Activated naive CD4-positive, alpha-beta T cell treated with anti-CD3 and anti-CD28 coated beads, Interleukin-2, amount 50 U/mL, for 72 hours (primary cell): ENCODE results near the gene MGAT4A. TPM values are rescaled to one million over a fixed set of nuclear protein-coding genes. Genes with fewer than 3 reads are reported as not detected.
"Not testable (repeated sequence)": the region's sequence is repeated elsewhere in the genome, so short reads cannot be mapped to it uniquely, and the experiment has no call there.

Experiments
- ATAC-seq, 2 donors: fragments of 150-1000 bp; cut with Tn5 transposase; 2 replicates each; pipeline ENCODE4 v1.10.0; 2021; ENCODE audit warnings: mild to moderate bottlenecking in 2 of 2, moderate library complexity in 2 of 2
- DNase-seq, 2 donors: peaks; one replicate each; pipeline ENCODE4 v3.0.0; 2021 to 2022; ENCODE audit warnings: low spot score in 2 of 2
- H3K27ac Mint-ChIP-seq, 2 donors: one replicate each; pipeline ENCODE4 v1.8.0; 2022; ENCODE audit warnings: mild to moderate bottlenecking in 2 of 2, mixed read lengths in 2 of 2
- H3K36me3 Mint-ChIP-seq, 2 donors: one replicate each; pipeline ENCODE4 v1.8.0; 2022; ENCODE audit warnings: mixed read lengths in 2 of 2
- H3K9me3 Mint-ChIP-seq, 2 donors: one replicate each; pipeline ENCODE4 v1.8.0; 2022; ENCODE audit warnings: mixed read lengths in 2 of 2
- total RNA-seq, 2 donors: library from RNA; stranded (reverse); gene quantifications; one replicate each; pipeline ENCODE4 v1.2.3, GENCODE V29; 2022

MGAT4A gene
- total RNA-seq, 2 donors from 2014 or later: 59.1 to 95.6 TPM

DNA sequence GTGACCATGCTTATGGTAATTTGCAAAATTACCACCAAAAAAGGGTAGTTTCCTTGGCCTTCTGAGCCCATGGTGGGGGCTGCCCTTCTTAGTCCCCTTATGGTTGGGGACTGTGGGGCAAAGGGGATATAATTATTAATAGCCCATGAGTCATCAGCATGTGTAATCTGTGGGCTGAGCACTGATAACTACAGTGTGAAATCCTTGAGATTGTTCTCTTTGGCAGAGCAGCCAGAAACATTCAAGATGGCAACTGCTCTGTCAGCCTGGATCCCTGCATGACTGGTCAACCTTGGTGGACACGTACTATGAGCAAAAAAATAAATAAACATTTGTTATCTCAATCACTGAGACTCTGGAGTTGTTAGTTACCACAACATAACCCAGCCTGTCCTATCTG, 61.3 kb downstream of the MGAT4A start:
- H3K9me3 Mint-ChIP-seq: peaks cover 32 to 36% of the 10 kb centered on the region in 2 donors
- no peak overlapping the region for H3K27ac Mint-ChIP-seq
- no peak for DNase-seq

DNA sequence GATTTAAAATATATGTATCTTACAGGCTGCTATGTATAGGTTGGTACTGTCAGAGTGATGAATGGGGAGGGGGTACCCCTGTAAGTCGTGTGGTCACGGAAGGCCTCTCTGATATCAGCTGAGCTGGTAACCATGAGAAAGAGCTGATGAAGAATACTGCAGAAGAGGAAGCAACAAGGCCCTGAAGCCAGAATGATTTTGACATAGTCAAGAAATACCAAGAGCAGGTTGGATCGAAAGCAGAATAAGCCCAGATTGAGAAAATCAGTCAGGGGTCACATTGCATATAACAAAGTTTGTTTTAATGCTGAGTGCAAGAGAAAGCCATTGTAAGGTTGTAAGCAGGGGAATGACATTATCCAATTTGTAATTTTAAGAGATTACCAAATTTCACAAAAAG, 65.3 kb downstream of the MGAT4A start:
- H3K27ac Mint-ChIP-seq: peak overlapping the region; percentile 69 to 89
- peaks cover 34 to 58% of the 10 kb centered on the region in 2 donors for H3K36me3 Mint-ChIP-seq
- no peak for DNase-seq
- peak in 1 of 2 donors; percentile 67 for ATAC-seq
- H3K9me3 Mint-ChIP-seq: peaks cover 18 to 26% of the 10 kb centered on the region in 2 donors

More for the DNA sequence above, 61.3 kb downstream of the MGAT4A start:
- H3K36me3 Mint-ChIP-seq: peaks cover 59 to 89% of the 10 kb centered on the region in 2 donors
- no peak for ATAC-seq

DNA sequence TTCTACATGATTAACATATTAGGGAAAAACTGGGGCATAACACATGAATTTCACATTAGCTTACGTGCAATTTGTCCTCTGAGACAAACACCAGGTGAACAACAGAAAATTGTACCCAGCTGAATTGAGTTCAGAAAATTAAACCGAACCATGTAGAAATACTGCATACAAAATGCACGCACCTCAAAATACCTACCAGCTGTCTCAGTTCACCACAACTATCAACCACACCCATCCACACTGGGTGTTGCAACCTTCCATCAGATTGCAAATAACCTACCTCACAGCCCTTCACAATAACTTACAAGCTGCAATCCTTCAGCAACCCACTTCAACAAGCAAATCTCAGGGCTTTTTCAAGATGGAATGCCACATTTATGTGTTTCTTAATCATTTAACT, 66.6 kb downstream of the MGAT4A start:
- peaks cover 15 to 28% of the 10 kb centered on the region in 2 donors for H3K9me3 Mint-ChIP-seq
- peaks cover 32 to 59% of the 10 kb centered on the region in 2 donors for H3K36me3 Mint-ChIP-seq
- no peak for DNase-seq
- H3K27ac Mint-ChIP-seq: peak overlapping the region; percentile 39 to 89
- ATAC-seq: peak; percentile 51 to 72

DNA sequence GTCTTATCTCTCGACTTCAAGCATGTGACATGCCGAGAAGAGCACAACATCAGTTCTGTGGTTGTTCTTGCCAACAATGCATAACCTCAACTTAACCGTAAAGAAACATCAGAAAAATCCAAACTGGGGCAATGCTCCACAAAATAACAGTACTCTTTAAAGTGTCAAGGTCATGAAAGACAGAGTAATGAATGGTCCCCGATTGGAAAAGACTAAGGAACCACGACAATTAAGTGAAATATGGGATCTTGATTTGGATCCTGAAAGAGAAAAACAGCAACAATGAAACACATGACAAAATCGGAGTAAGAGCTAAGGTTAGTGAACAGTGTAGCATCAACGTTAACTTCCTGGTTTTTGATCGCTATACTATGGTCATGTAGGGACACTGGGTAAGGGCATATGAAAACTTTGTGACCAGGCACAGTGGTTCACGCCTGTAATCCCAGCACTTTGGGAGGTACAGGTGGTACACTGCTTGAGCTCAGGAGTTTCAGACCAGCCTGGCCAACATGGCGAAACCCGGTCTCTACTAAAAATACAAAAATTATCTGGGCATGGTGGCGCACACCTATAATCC, 67.3 kb downstream of the MGAT4A start:
- ATAC-seq: peak; percentile 67 to 68
- H3K27ac Mint-ChIP-seq: peak overlapping the region; percentile 89 to 96
- peaks cover 34 to 54% of the 10 kb centered on the region in 2 donors for H3K36me3 Mint-ChIP-seq
- peaks cover 15 to 24% of the 10 kb centered on the region in 2 donors for H3K9me3 Mint-ChIP-seq
- DNase-seq: no peak

DNA sequence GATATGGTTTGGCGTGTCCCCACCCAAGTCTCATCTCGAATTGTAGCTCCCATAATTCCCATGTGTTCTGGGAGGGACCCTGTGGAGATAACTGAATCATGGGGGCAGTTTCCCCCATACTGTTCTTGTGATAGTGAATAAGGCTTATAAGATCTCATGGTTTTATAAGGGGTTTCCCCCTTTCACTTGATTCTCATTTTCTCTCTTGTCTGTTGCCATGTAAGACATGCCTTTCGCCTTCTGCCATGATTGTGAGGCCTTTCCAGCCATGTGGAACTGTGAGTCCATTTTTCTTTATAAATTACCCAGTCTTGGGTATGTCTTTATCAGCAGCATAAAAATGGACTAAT, 71.5 kb downstream of the MGAT4A start:
- peak overlapping the region; percentile 84 to 98 for H3K27ac Mint-ChIP-seq
- DNase-seq: peak in 1 of 2 donors; percentile 25
- peaks cover 6 to 28% of the 10 kb centered on the region in 2 donors for H3K36me3 Mint-ChIP-seq
- H3K9me3 Mint-ChIP-seq: not testable (repeated sequence)
- ATAC-seq: peak; percentile 39 to 66

DNA sequence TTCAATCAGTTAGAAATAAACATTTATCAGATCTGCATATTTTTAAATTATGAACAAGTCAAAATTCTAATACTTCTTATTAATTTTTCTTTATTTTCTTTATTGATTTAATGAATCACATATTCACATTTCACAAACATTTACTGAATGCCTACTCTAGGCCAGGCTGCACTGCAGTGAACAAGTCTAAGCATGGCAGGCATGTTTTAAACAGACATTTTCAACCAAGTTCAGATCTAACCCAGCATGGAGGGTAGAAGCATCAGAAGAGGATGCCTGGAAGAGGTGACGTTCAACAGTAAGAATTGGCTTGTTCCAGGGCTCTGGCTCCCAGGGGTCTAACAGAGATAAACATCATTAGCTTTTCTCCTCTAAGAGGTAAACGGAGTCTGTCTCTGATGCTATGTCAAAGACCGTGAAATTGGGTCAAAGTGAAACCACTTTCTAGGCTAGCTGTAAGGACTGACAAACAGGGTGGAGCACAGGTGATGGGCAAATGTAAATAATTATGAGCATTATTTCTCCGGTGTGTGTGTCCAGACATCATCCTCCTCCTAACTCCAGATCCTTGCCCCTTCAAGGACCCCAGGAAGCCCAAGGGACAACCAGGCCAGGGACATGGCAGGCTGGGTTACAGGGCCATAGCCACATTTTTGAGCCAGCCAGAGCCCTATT, 72.0 kb downstream of the MGAT4A start:
- ATAC-seq: peak; percentile 52 to 56
- DNase-seq: peak in 1 of 2 donors; percentile 27
- H3K36me3 Mint-ChIP-seq: peaks cover 10 to 33% of the 10 kb centered on the region in 2 donors

DNA sequence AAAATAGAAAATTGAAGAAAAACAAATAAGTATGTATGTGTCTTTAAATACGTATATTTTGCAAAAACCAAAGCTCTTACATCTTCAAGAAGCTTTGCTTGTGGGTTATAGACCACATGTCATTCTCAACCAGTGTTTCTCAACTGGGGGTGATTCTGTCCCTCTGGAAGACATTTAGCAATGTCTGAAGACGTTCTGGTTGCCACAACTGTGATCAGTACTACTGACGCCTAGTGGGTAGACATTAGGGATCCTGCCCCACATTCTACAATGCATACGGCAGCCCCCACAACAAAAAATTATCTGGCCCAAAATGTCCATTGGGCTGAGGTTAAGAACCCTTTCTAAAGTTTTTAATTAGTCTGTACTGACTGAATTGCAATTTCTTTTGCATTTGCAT, 74.1 kb downstream of the MGAT4A start:
- DNase-seq: peak in 1 of 2 donors; percentile 25
- Mint-ChIP-seq H3K9me3 (peaks cover 0 to 6% of the 10 kb centered on the region in 2 donors), H3K27ac (peak overlapping the region; percentile 40 to 80), H3K36me3 (peaks cover 11 to 53% of the 10 kb centered on the region in 2 donors)
- peak; percentile 68 to 69 for ATAC-seq

More for the DNA sequence above, 72.0 kb downstream of the MGAT4A start:
- H3K27ac Mint-ChIP-seq: peak overlapping the region; percentile 84 to 98
- peaks cover 0 to 6% of the 10 kb centered on the region in 2 donors for H3K9me3 Mint-ChIP-seq

DNA sequence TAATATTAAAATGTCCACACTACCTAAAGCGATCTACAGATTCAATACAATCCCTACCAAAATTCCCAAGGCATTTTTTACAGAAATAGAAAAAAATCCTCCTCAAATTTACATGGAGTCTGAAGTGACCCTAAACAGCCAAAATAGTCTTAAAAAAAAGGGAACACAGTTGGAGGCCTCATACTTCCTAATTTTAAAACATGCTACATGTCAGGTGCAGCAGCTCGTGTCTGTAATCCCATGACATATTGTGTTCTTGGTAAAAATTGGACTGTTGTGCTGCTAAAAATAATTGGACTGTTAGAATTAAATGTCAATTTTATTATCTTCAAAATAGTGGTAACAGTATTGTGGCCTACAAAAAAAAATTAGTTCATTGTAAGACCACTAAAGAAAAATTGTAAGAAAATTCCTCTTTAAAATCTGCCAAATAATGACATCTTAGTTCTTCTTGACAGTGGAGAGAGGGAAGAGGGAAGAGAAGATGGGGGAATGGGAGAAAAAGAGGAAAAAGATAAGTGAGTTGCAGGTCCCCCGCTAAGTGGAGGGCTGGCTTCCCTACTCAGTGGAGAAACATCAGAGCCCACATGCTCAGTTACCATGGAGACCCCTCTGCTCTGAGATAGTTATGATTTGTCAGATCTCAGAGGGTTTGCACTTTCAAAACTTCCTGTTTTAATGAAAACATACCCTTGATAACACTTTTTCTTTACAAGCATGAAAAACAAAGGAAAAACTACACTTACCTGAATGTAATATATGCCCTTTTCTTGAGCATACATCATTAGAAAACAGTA, 76.0 kb downstream of the MGAT4A start:
- H3K9me3 Mint-ChIP-seq: no peaks in the 10 kb centered on the region
- peaks cover 11 to 58% of the 10 kb centered on the region in 2 donors for H3K36me3 Mint-ChIP-seq
- ATAC-seq (peak; percentile 58 to 65), DNase-seq (peak in 1 of 2 donors; percentile 38)
- peak overlapping the region; percentile 91 to 92 for H3K27ac Mint-ChIP-seq

DNA sequence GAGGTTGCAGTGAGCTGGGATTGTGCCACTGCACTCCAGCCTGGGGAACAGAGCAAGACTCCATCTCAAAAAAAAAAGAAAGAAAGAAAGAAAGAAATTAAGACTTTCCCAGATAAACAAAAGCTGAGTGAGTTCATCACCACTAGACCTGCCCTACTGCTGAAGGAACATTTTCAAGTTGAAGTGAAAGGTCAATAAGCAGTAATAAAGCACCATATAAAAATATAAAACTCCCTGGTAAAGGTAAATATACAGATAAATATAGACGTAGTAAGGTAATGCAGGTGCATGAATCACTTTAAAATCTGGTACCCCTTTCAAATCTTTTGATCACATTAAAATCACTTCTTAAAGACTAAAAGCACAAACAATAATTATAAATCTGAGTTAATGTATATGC, 79.9 kb downstream of the MGAT4A start:
- peak overlapping the region; percentile 57 to 91 for H3K27ac Mint-ChIP-seq
- ATAC-seq (no peak), DNase-seq (no peak)
- H3K9me3 Mint-ChIP-seq: no peaks in the 10 kb centered on the region
- H3K36me3 Mint-ChIP-seq: peaks cover 10 to 57% of the 10 kb centered on the region in 2 donors

DNA sequence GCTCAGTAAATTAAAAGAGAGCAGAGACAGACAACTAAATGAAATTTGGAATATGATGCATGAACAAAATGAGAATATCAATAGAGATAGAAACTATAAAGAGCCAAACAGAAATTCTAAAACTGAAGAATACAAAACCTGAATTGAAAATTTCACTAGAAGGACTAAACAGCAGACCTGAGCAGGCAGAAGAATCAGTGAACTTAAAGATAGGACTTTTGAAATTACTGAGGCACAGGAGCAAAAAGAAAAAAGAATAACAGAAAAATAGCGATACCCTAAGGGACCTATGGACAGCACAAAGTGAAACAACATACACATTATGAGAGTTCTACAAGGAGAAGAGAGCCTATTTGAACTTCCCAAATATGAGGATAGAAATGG, 80.9 kb downstream of the MGAT4A start:
- peaks cover 10 to 54% of the 10 kb centered on the region in 2 donors for H3K36me3 Mint-ChIP-seq
- H3K9me3 Mint-ChIP-seq: no peaks in the 10 kb centered on the region
- peak overlapping the region in 1 of 2 donors; percentile 91 for H3K27ac Mint-ChIP-seq
- no peak for DNase-seq
- ATAC-seq: no peak

DNA sequence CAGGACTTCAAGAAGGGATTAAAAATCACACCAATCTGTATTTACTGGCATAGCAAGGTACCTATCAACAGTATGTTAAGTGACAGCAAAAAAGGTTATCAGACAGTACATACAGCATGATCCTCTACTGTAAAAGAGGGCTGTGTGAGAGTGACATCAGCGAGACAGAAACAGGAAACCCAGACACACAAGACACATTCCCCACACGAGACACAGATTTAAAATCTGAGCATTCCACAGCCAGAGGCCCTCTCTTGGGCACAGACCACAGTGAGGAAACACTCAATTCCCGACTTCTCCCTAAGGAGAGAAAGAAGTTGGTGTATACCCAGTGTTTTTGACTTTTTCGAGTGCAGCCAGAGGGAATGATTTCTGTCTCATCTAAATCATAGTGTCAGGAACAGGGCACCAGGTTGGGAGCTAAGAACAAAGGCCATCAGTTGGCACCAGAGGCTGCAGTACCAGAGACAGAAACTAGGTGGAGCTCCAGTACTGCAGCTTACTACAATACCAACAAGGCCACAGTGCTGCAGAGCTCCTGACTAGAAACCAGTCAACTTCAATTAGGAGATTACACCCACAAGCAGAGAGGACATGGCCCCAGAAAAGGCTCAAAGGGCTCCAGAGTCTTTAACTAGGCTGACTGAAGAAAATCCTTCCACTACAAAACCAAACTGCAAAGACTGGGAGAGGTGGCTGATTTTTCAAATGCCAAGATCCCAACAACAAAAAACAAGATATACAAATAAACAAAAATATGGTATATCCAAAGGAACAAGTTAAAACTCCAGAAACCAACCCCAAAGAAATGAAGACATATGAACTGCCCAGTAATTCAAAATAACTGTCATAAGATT, 81.6 kb downstream of the MGAT4A start:
- Mint-ChIP-seq H3K9me3 (no peaks in the 10 kb centered on the region), H3K27ac (peak overlapping the region in 1 of 2 donors; percentile 91), H3K36me3 (peaks cover 10 to 50% of the 10 kb centered on the region in 2 donors)
- DNase-seq: peak; percentile 68 to 80
- peak; percentile 95 to 96 for ATAC-seq

DNA sequence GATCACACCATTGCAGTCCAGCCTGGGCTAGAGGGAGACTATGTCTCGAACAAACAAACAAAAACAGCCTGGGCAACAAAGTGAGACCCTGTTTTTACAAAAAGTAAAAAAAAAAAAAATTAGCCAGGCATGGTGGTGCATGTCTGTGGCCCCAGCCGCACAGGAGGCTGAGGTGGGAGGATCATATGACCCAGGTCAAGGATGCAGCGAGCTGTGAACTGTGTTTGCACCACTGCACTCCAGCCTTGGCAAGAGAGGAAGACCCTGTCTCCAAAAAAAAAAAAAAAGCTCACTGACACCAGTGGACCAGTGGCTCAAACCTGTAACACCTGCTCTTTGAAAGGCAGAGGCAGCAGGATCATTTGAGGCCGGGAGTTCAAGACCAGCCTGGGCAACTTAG, 82.5 kb downstream of the MGAT4A start:
- peak overlapping the region; percentile 30 to 34 for H3K27ac Mint-ChIP-seq
- peaks cover 5 to 50% of the 10 kb centered on the region in 2 donors for H3K36me3 Mint-ChIP-seq
- no peak for DNase-seq
- ATAC-seq: no peak
- H3K9me3 Mint-ChIP-seq: no peaks in the 10 kb centered on the region

DNA sequence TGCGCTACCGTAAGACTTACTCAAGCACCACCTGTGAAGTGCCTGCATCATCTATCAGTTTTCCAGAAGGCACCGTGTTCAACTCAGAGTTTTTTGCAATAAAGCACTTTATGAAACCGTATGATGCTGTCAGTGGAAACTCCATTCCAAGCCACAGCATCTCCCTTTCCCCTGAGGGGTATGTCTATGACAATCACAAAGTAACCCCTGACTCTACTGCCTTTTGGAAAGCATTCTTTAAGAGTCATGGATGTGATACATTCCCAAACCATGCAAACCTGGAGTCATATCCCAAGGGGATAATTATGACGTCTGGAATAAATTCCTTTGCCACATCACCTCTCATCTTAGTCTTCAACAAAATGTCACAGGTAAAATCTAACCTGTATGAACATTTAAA, 83.3 kb downstream of the MGAT4A start:
- H3K9me3 Mint-ChIP-seq: no peaks in the 10 kb centered on the region
- ATAC-seq (no peak), DNase-seq (no peak)
- peaks cover 5 to 46% of the 10 kb centered on the region in 2 donors for H3K36me3 Mint-ChIP-seq
- peak overlapping the region; percentile 13 to 30 for H3K27ac Mint-ChIP-seq

DNA sequence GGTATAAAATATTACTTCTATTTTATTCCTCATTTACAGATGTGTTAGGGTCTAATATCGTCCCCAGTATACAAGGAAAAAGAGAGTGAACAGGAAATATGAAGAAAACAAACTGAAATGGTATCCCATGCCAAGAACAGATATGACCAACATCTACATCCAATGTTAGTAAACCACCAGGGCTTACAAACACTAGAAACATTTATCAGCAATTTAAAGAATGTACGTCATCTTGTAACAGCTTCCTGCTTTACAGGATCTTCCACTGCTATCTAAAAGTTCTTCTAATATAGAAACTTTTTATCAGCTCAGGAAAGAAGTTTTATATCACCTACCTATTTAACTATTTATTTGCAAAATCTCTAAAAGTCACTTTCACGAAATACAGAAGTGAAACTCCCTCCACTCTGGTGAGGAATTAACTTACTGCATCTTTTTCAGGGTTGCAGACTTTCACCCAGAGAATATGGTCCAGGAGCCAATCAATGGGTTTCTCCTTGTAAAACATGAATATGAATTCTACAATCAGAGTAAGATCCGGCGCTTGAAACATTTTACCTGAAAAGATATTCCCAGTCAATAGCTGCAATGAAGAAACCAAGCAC, 87.3 kb downstream of the MGAT4A start:
- ATAC-seq (no peak), DNase-seq (no peak)
- H3K27ac Mint-ChIP-seq: no peak overlapping the region
- no peaks in the 10 kb centered on the region for H3K9me3 Mint-ChIP-seq
- H3K36me3 Mint-ChIP-seq: peaks cover 0 to 24% of the 10 kb centered on the region in 2 donors

DNA sequence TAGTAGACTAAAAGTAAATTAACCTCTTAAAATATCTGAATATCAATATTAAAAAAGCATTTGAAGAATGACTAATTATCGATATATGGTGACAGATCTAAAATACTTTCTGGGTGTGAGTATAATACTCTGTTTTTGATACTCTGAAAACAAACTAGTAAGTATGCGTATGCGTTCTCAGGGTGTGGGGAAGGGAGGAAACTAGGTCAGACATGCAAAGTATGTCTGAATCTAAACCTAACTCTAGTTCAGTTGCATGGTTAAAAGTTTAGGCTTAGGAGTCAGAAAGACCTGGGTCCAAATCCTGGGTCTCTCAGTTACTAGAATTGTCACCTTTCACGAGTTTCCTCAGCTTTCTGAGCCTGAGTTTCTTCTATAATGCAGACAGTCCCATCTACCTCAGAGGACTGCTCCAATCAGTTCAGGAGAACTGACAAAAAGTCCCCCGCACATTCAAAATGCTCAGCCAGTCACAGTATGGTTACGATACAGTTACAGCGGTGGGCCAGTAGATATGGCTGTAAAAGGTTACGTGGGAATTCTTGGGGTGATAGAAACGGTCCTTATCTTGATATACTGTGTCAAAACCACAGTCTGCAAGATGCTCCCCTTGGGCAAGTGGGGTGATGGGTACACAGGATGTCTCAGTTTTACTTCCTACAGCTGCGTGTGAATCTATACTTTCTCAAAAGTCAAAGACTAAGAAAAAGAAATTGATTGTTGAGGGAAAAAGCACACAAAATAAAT, 93.4 kb downstream of the MGAT4A start:
- H3K36me3 Mint-ChIP-seq: peaks cover 0 to 31% of the 10 kb centered on the region in 2 donors
- DNase-seq: peak; percentile 39 to 65
- peak overlapping the region; percentile 83 to 87 for H3K27ac Mint-ChIP-seq

More for the DNA sequence above, 93.4 kb downstream of the MGAT4A start:
- no peaks in the 10 kb centered on the region for H3K9me3 Mint-ChIP-seq
- peak; percentile 85 to 90 for ATAC-seq
